Type B pancreatic cell (in vitro differentiated cells): ENCODE results near the gene KLHL35. TPM values are rescaled to one million over a fixed set of nuclear protein-coding genes. Genes with fewer than 3 reads are reported as not detected.

ENCODE experiments used
- DNase-seq: peaks from one replicate; pipeline ENCODE4 v3.0.0; 2021; ENCODE audit warnings: mixed read lengths; ENCODE audit not compliant: unreplicated experiment; ENCODE audit errors: extremely low spot score
- H3K27ac Mint-ChIP-seq: 2 replicates; pipeline ENCODE4 v1.8.0; 2021; ENCODE audit warnings: mild to moderate bottlenecking, mixed read lengths
- H3K27me3 Mint-ChIP-seq: 2 replicates; pipeline ENCODE4 v1.8.0; 2021; ENCODE audit warnings: mixed read lengths
- H3K36me3 Mint-ChIP-seq: 2 replicates; pipeline ENCODE4 v1.8.0; 2021; ENCODE audit warnings: mixed read lengths
- H3K4me1 Mint-ChIP-seq: one replicate; pipeline ENCODE4 v1.8.0; 2021; ENCODE audit warnings: mixed read lengths; ENCODE audit not compliant: unreplicated experiment
- H3K4me3 Mint-ChIP-seq: 2 replicates; pipeline ENCODE4 v1.8.0; 2021; ENCODE audit warnings: mild to moderate bottlenecking, mixed read lengths
- H3K9me3 Mint-ChIP-seq: 2 replicates; pipeline ENCODE4 v1.8.0; 2021; ENCODE audit warnings: mixed read lengths
- CTCF ChIP-seq: fragments of 200-600 bp; sonication (generic); conservative IDR thresholded peaks from 2 replicates; pipeline ENCODE4 v1.5.0; 2021; ENCODE audit warnings: antibody characterized with exemption, mild to moderate bottlenecking
- total RNA-seq: library from RNA; stranded (reverse); gene quantifications from 2 replicates; pipeline ENCODE4 v1.2.1, GENCODE V29; 2021; ENCODE audit warnings: low replicate concordance

KLHL35 gene
- total RNA-seq, 1 donor from 2014 or later = 1.6 TPM

GRCh38 chr11:75433443-75433842 is 440 bp upstream of the KLHL35 start:
- DNase-seq = no peak
- peaks cover 7% of the 10 kb centered on the region for H3K9me3 Mint-ChIP-seq
- TF ChIP-seq CTCF = no peak
- H3K4me1 Mint-ChIP-seq = peaks cover 6% of the 10 kb centered on the region
- peaks cover 52% of the 10 kb centered on the region for H3K27me3 Mint-ChIP-seq
- H3K4me3 Mint-ChIP-seq = no peak overlapping the region
- H3K36me3 Mint-ChIP-seq = peaks cover 7% of the 10 kb centered on the region
- H3K27ac Mint-ChIP-seq = no peak overlapping the region

DNA sequence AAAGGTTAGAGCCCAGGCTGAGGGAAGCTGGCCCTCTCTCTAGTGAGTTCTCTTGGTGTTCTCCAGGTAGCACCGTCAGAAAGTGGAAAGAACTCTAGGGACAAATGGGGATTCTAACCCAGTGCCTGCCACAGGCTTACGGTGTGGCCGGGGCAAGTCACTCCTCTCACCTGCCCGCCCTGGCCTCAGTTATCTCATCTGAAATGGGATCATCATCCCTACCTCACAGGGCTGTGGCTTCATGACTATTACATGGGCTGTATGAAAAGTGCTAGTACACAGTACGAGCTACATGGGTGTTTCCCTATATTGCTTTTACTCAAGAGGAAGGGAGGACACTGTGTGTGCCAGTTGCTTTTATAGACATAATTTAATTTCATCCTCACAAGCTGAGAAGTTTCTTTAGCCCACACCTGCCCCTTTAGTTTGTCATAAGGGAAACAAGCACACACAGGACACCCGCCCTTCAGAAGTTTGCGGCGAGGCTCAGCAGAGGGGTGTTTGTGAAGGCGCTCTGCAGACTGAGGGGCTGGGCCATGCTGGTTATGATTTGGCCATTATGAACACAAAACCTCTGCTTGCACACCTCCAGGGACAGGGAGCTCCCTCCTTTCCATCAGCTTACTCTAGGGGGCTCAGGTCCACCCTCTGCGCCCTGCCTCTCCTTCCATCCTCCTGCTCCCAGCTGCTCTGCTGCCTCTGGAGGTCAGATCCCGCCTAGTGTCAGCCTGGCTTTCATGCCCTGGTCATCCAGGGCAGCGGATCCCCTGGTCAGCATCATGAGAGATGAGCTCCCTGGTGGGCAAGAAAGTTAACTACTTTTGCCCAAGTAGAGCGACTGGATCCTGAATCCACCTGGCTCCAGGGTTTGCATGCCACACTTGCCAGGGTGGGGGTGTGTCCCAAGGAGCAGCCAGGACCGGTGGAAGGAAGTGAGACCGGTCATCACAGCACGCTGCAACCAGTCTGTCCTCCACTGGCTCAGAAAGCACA is 1.2 kb downstream of the KLHL35 start:
- Mint-ChIP-seq H3K27ac (no peak overlapping the region), H3K4me3 (peak overlapping the region; percentile 76), H3K4me1 (peaks cover 6% of the 10 kb centered on the region), H3K9me3 (peaks cover 7% of the 10 kb centered on the region), H3K36me3 (peaks cover 7% of the 10 kb centered on the region), H3K27me3 (peaks cover 63% of the 10 kb centered on the region)
- TF ChIP-seq CTCF = no peak
- DNase-seq = no peak

- peaks cover 7% of the 10 kb centered on the region for H3K9me3 Mint-ChIP-seq
- H3K36me3 Mint-ChIP-seq = peaks cover 7% of the 10 kb centered on the region
- H3K27me3 Mint-ChIP-seq = peaks cover 63% of the 10 kb centered on the region
- DNase-seq = no peak
- no peak for TF ChIP-seq CTCF
- H3K27ac Mint-ChIP-seq = peak overlapping the region; percentile 77
- peaks cover 6% of the 10 kb centered on the region for H3K4me1 Mint-ChIP-seq
- H3K4me3 Mint-ChIP-seq = peak overlapping the region; percentile 88
Observed at GRCh38 chr11:75430714-75431532, 2.1 kb downstream of the KLHL35 start.

DNA sequence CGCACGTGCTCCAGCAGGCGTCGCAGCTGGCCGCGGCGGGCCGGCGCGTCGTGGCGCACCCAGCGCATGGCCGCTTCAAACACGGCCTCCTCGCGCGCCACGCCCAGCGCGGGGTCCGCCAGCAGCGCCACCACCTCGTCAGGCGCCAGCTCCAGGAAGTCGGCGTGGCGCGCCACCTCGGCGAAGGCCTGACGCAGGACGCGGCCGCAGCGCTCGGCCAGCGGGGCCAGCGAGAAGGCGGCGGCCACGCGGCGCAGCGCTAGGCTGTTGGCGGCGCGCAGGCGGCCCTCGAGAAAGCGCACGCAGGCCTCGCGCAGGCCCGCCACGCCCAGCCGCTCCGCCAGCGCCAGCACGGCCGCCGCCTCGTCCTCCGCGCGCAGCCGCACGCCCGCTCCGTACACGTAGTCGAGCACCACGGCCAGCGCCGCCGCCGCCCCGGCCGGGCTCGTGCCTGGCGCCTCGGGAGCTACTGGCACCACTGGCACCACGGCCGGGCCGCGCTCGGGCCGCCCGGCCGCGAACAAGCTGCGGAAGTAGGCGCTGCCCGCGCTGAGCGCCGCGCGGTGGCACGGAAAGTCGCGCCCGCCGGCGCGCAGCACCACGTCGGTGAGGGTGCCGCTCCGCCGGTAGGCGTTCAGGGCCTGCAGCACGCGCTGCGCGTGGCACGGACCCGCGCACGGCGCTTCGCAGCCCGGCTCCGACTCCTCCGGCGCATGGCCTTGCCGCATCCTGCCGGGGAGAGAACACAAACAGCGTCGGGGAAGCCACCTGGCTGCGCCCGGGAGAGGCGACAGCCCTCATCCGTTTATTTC is 2.9 kb downstream of the KLHL35 start:
- TF ChIP-seq CTCF = peak; percentile 33
- Mint-ChIP-seq H3K36me3 (peaks cover 7% of the 10 kb centered on the region), H3K4me1 (peaks cover 6% of the 10 kb centered on the region), H3K27ac (peak overlapping the region; percentile 77), H3K4me3 (peak overlapping the region; percentile 88), H3K9me3 (peaks cover 7% of the 10 kb centered on the region), H3K27me3 (peaks cover 63% of the 10 kb centered on the region)
- peak; percentile 84 for DNase-seq

DNA sequence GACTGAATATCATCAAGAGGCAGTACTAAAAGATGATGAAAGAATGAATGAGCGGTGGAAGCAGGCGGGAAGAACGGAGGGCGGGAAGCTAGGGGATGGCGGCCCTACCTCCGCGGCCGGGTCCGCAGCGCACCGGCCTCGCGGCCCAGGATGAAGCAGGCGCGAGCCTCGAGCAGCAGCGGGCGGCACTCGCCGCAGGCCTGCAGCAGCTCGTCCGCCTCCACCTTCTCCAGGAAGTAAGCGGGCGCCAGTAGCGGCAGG is 3.4 kb downstream of the KLHL35 start:
- no peak for TF ChIP-seq CTCF
- Mint-ChIP-seq H3K4me3 (peak overlapping the region; percentile 80), H3K36me3 (peaks cover 10% of the 10 kb centered on the region), H3K27me3 (peaks cover 60% of the 10 kb centered on the region), H3K4me1 (peaks cover 10% of the 10 kb centered on the region), H3K9me3 (peaks cover 7% of the 10 kb centered on the region), H3K27ac (peak overlapping the region; percentile 65)
- no peak for DNase-seq
